ENCODE results near the gene BCAS3. TPM values are rescaled to one million over a fixed set of nuclear protein-coding genes. Genes with fewer than 3 reads are reported as not detected.

The BCAS3 gene
- total and polyA plus RNA-seq, 4 donors: 11.6 to 47.6 (median 27.4) TPM

DNA sequence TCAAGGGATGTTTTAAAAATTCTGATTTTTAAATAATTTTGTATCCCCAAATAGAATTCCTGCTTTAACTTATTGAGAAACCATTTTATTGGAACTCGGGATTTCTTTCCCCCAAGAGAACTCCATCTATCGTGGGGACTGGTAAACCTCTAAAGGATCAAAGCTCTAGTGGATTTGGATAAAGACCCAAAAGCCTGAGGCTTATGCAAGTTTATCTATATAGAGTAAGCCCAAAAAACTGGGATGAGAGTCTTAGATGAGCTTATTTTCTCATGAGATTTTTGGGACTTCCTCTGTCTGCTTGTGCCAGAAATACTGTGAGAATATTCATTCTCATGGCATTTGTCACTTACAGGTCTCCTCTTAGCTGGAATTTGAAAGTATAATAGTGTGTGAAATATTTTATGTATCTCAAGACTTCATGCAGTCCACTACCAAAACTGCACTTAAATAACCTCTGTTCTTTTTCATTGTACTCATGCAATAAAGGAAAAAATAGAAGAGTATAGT lies 333.1 kb downstream of the BCAS3 start:
- intact Hi-C loops (cut with DNase I): no loop called here
- WGBS, 2 donors: 85 to 94% methylated on average over 2 of the region's 2 CpGs
- no peak overlapping the region for H3K27ac ChIP-seq (ENCODE audit: low read depth in 1 of 2, low read length in 2 of 2)
- ATAC-seq (ENCODE audit: low FRiP score) (no peak), DNase-seq (no peak)
- H3K4me1 ChIP-seq (ENCODE audit: control insufficient read depth in 1 of 2, insufficient read depth in 2 of 2, low read length in 2 of 2): peaks cover 0 to 3% of the 10 kb centered on the region in 2 donors
- no peaks in the 10 kb centered on the region for H3K9me3 ChIP-seq (ENCODE audit: control insufficient read depth, low read length)
- no peaks in the 10 kb centered on the region for H3K27me3 ChIP-seq (ENCODE audit: control insufficient read depth in 1 of 2, insufficient read depth in 2 of 2, low read length in 1 of 2)
- H3K4me3 ChIP-seq (ENCODE audit: low read length in 2 of 2): no peak overlapping the region
- no peaks in the 10 kb centered on the region for H3K36me3 ChIP-seq (ENCODE audit: control insufficient read depth in 1 of 2, insufficient read depth in 2 of 2, low read length in 1 of 2)

GRCh38 chr17:61011251-61011650 lies 333.6 kb downstream of the BCAS3 start:
- Histone ChIP-seq H3K9me3 (ENCODE audit: control insufficient read depth, low read length) (no peaks in the 10 kb centered on the region), H3K4me3 (ENCODE audit: low read length in 2 of 2) (no peak overlapping the region), H3K4me1 (ENCODE audit: control insufficient read depth in 1 of 2, insufficient read depth in 2 of 2, low read length in 2 of 2) (peaks cover 0 to 3% of the 10 kb centered on the region in 2 donors), H3K36me3 (ENCODE audit: control insufficient read depth in 1 of 2, insufficient read depth in 2 of 2, low read length in 1 of 2) (no peaks in the 10 kb centered on the region), H3K27me3 (ENCODE audit: control insufficient read depth in 1 of 2, insufficient read depth in 2 of 2, low read length in 1 of 2) (no peaks in the 10 kb centered on the region), H3K27ac (ENCODE audit: low read depth in 1 of 2, low read length in 2 of 2) (no peak overlapping the region)
- ATAC-seq (ENCODE audit: low FRiP score): no peak
- no peak for DNase-seq
- 84 to 87% methylated on average over 4 of the region's 4 CpGs for WGBS, 2 donors
- intact Hi-C loops (cut with DNase I): no loop called here

GRCh38 chr17:61015966-61016365 lies 338.3 kb downstream of the BCAS3 start:
- H3K4me3 ChIP-seq (ENCODE audit: low read length in 2 of 2): no peak overlapping the region
- no peak for DNase-seq
- intact Hi-C loops (cut with DNase I): no loop called here
- no peaks in the 10 kb centered on the region for H3K4me1 ChIP-seq (ENCODE audit: control insufficient read depth in 1 of 2, insufficient read depth in 2 of 2, low read length in 2 of 2)
- H3K27ac ChIP-seq (ENCODE audit: low read depth in 1 of 2, low read length in 2 of 2): no peak overlapping the region
- no peak for ATAC-seq (ENCODE audit: low FRiP score)
- WGBS, 2 donors: 51 to 56% methylated on average over 3 of the region's 3 CpGs
- H3K9me3 ChIP-seq (ENCODE audit: control insufficient read depth, low read length): no peaks in the 10 kb centered on the region
- no peaks in the 10 kb centered on the region for H3K27me3 ChIP-seq (ENCODE audit: control insufficient read depth in 1 of 2, insufficient read depth in 2 of 2, low read length in 1 of 2)
- no peaks in the 10 kb centered on the region for H3K36me3 ChIP-seq (ENCODE audit: control insufficient read depth in 1 of 2, insufficient read depth in 2 of 2, low read length in 1 of 2)

DNA sequence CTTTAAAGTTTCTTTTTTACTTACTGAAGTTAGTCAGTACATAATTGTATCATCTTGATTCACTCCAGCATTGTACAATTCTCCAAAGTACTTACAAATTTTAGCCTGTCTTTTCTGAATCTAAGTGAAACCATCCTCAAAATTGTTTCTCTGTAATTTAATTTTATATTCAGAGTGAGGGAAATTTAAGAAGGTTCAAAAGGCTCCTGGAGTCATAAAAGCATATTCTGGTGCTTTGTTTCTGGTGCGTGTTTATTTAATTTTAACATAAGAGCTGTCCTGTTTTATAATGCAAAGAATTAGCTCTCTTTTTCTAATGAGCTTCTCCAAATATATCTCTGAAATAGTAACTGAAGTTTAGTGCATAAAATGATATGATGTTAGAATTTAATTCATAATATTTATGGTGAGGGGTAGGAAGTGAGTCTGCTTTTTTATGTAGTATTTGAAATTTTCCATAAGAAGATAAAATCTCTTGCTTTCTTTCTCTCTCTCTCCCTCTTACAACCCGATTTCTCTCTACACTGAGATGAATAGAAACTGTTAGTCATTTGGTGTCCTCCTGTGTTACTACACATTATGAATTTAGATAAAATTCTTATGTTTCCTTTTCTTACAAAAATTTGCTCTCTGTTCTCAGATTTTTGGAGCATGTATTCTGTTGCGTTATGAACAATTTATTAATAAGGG lies 339.8 kb downstream of the BCAS3 start:
- H3K36me3 ChIP-seq (ENCODE audit: control insufficient read depth in 1 of 2, insufficient read depth in 2 of 2, low read length in 1 of 2): no peaks in the 10 kb centered on the region
- no peaks in the 10 kb centered on the region for H3K27me3 ChIP-seq (ENCODE audit: control insufficient read depth in 1 of 2, insufficient read depth in 2 of 2, low read length in 1 of 2)
- ATAC-seq (ENCODE audit: low FRiP score): no peak
- H3K4me1 ChIP-seq (ENCODE audit: control insufficient read depth in 1 of 2, insufficient read depth in 2 of 2, low read length in 2 of 2): no peaks in the 10 kb centered on the region
- H3K27ac ChIP-seq (ENCODE audit: low read depth in 1 of 2, low read length in 2 of 2): no peak overlapping the region
- H3K9me3 ChIP-seq (ENCODE audit: control insufficient read depth, low read length): no peaks in the 10 kb centered on the region
- intact Hi-C loops (cut with DNase I): no loop called here
- WGBS, 2 donors: 87 to 91% methylated on average over 3 of the region's 3 CpGs
- DNase-seq: no peak
- no peak overlapping the region for H3K4me3 ChIP-seq (ENCODE audit: low read length in 2 of 2)

DNA sequence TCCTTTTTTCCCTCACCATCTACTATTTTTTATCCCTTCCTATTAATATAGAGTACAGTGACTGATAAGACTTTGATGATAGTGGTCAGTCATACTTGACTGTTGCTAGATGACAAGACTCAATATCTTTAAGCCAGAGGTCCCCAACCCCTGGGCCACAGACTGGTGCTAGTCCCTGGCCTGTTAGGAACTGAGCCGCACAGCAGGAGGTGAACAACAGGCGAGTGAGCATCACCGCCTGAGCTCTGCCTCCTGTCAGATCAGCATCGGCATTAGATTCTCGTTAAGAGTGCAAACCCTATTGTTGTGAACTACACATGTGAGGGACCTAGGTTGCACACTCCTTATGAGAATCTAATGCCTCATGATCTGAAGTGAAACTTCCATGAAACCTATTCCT lies 341.3 kb downstream of the BCAS3 start:
- Histone ChIP-seq H3K27ac (ENCODE audit: low read depth in 1 of 2, low read length in 2 of 2) (no peak overlapping the region), H3K4me3 (ENCODE audit: low read length in 2 of 2) (no peak overlapping the region), H3K9me3 (ENCODE audit: control insufficient read depth, low read length) (no peaks in the 10 kb centered on the region), H3K36me3 (ENCODE audit: control insufficient read depth in 1 of 2, insufficient read depth in 2 of 2, low read length in 1 of 2) (no peaks in the 10 kb centered on the region), H3K4me1 (ENCODE audit: control insufficient read depth in 1 of 2, insufficient read depth in 2 of 2, low read length in 2 of 2) (no peaks in the 10 kb centered on the region), H3K27me3 (ENCODE audit: control insufficient read depth in 1 of 2, insufficient read depth in 2 of 2, low read length in 1 of 2) (no peaks in the 10 kb centered on the region)
- ATAC-seq (ENCODE audit: low FRiP score) (no peak), DNase-seq (no peak)
- intact Hi-C loops (cut with DNase I): no loop called here
- 94 to 95% methylated on average over 5 of the region's 5 CpGs for WGBS, 2 donors

GRCh38 chr17:61023996-61024395 lies 346.3 kb downstream of the BCAS3 start:
- WGBS, 2 donors: 95% methylated on average over 2 of the region's 2 CpGs
- H3K9me3 ChIP-seq (ENCODE audit: control insufficient read depth, low read length): no peaks in the 10 kb centered on the region

DNA sequence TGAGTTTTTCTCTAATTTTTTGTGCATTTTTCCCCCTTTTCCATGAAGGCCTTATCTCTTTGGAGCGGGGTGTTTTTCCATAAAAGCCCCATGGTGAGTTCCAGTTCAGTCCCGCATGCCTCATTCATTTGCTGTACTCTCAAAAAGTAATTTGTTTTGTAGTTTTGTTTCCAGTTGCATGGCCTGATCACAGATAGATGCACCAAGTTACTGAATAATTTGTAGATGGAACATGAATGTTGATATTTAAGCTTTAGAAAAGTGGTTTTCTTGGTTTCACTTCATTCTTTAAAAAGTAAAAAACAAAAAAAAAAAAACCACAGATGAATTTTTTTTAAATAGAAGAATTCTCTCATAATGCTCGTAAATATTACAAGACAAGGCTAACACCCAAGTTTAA lies 349.2 kb downstream of the BCAS3 start:
- intact Hi-C loops (cut with DNase I): no loop called here
- H3K4me3 ChIP-seq (ENCODE audit: low read length in 2 of 2): no peak overlapping the region
- no peak overlapping the region for H3K27ac ChIP-seq (ENCODE audit: low read depth in 1 of 2, low read length in 2 of 2)
- H3K4me1 ChIP-seq (ENCODE audit: control insufficient read depth in 1 of 2, insufficient read depth in 2 of 2, low read length in 2 of 2): no peaks in the 10 kb centered on the region
- no peaks in the 10 kb centered on the region for H3K9me3 ChIP-seq (ENCODE audit: control insufficient read depth, low read length)
- no peak for DNase-seq
- no peaks in the 10 kb centered on the region for H3K27me3 ChIP-seq (ENCODE audit: control insufficient read depth in 1 of 2, insufficient read depth in 2 of 2, low read length in 1 of 2)
- 95 to 98% methylated on average over 3 of the region's 3 CpGs for WGBS, 2 donors
- H3K36me3 ChIP-seq (ENCODE audit: control insufficient read depth in 1 of 2, insufficient read depth in 2 of 2, low read length in 1 of 2): no peaks in the 10 kb centered on the region
- ATAC-seq (ENCODE audit: low FRiP score): no peak

More at GRCh38 chr17:61023996-61024395, 346.3 kb downstream of the BCAS3 start:
- ATAC-seq (ENCODE audit: low FRiP score): no peak
- no peaks in the 10 kb centered on the region for H3K4me1 ChIP-seq (ENCODE audit: control insufficient read depth in 1 of 2, insufficient read depth in 2 of 2, low read length in 2 of 2)
- H3K27me3 ChIP-seq (ENCODE audit: control insufficient read depth in 1 of 2, insufficient read depth in 2 of 2, low read length in 1 of 2): no peaks in the 10 kb centered on the region
- DNase-seq: no peak
- no peak overlapping the region for H3K4me3 ChIP-seq (ENCODE audit: low read length in 2 of 2)
- intact Hi-C loops (cut with DNase I): no loop called here
- no peaks in the 10 kb centered on the region for H3K36me3 ChIP-seq (ENCODE audit: control insufficient read depth in 1 of 2, insufficient read depth in 2 of 2, low read length in 1 of 2)
- no peak overlapping the region for H3K27ac ChIP-seq (ENCODE audit: low read depth in 1 of 2, low read length in 2 of 2)

- intact Hi-C loops (cut with DNase I): no loop called here
- no peak for ATAC-seq (ENCODE audit: low FRiP score)
- Histone ChIP-seq H3K27ac (ENCODE audit: low read depth in 1 of 2, low read length in 2 of 2) (no peak overlapping the region), H3K36me3 (ENCODE audit: control insufficient read depth in 1 of 2, insufficient read depth in 2 of 2, low read length in 1 of 2) (no peaks in the 10 kb centered on the region), H3K4me1 (ENCODE audit: control insufficient read depth in 1 of 2, insufficient read depth in 2 of 2, low read length in 2 of 2) (no peaks in the 10 kb centered on the region), H3K27me3 (ENCODE audit: control insufficient read depth in 1 of 2, insufficient read depth in 2 of 2, low read length in 1 of 2) (no peaks in the 10 kb centered on the region), H3K9me3 (ENCODE audit: control insufficient read depth, low read length) (no peaks in the 10 kb centered on the region), H3K4me3 (ENCODE audit: low read length in 2 of 2) (no peak overlapping the region)
- DNase-seq: no peak
- WGBS, 2 donors: 97% methylated on average over 4 of the region's 4 CpGs
Observed at GRCh38 chr17:61029181-61029580, 351.5 kb downstream of the BCAS3 start.

GRCh38 chr17:61040666-61041065 lies 363.0 kb downstream of the BCAS3 start:
- no peak for DNase-seq
- H3K36me3 ChIP-seq (ENCODE audit: control insufficient read depth in 1 of 2, insufficient read depth in 2 of 2, low read length in 1 of 2): peaks cover 0 to 1% of the 10 kb centered on the region in 2 donors

More at GRCh38 chr17:61040666-61041065, 363.0 kb downstream of the BCAS3 start:
- no peaks in the 10 kb centered on the region for H3K9me3 ChIP-seq (ENCODE audit: control insufficient read depth, low read length)
- no peak overlapping the region for H3K4me3 ChIP-seq (ENCODE audit: low read length in 2 of 2)
- no peaks in the 10 kb centered on the region for H3K27me3 ChIP-seq (ENCODE audit: control insufficient read depth in 1 of 2, insufficient read depth in 2 of 2, low read length in 1 of 2)
- no peak for ATAC-seq (ENCODE audit: low FRiP score)
- no peaks in the 10 kb centered on the region for H3K4me1 ChIP-seq (ENCODE audit: control insufficient read depth in 1 of 2, insufficient read depth in 2 of 2, low read length in 2 of 2)
- no peak overlapping the region for H3K27ac ChIP-seq (ENCODE audit: low read depth in 1 of 2, low read length in 2 of 2)
- WGBS, 2 donors: 84% methylated on average over 4 of the region's 4 CpGs
- intact Hi-C loops (cut with DNase I): no loop called here
